SU-DHL-6 (cell line): ENCODE measurements around the gene PLEKHA7.

Experiments used
- H2AFZ ChIP-seq: fragments of 200-600 bp; sonication (generic); 2 replicates; pipeline ENCODE4 v1.6.1; 2014; ENCODE audit warnings: low read depth, mild to moderate bottlenecking, moderate library complexity, mixed read lengths, antibody characterized with exemption, low read length; ENCODE audit not compliant: severe bottlenecking
- H3F3A ChIP-seq: fragments of 200-600 bp; shearing (Covaris generic); 2 replicates; pipeline ENCODE4 v1.6.0; 2016; ENCODE audit warnings: antibody characterized with exemption, mild to moderate bottlenecking; ENCODE audit not compliant: insufficient read depth
- H3K27ac ChIP-seq: fragments of 200-600 bp; sonication (generic); 2 replicates; pipeline ENCODE4 v1.5.1; 2016; ENCODE audit warnings: low read depth, mild to moderate bottlenecking, low read length, moderate library complexity, mixed read lengths
- H3K27me3 ChIP-seq: fragments of 200-600 bp; sonication (generic), shearing (Covaris generic); 2 replicates; pipeline ENCODE4 v1.6.0; 2014; ENCODE audit warnings: mild to moderate bottlenecking, low read length
- H3K36me3 ChIP-seq: fragments of 200-600 bp; sonication (generic); 2 replicates; pipeline ENCODE4 v1.6.1; 2014; ENCODE audit warnings: mild to moderate bottlenecking, low read length, mixed read lengths
- H3K4me2 ChIP-seq: fragments of 300-600, 200-600 bp; shearing (Covaris generic), sonication (generic); 2 replicates; pipeline ENCODE4 v1.6.0; 2014; ENCODE audit warnings: low read length, low read depth, mild to moderate bottlenecking; ENCODE audit not compliant: poor library complexity, severe bottlenecking
- H3K4me3 ChIP-seq: fragments of 200-600 bp; sonication (generic); 2 replicates; pipeline ENCODE4 v1.5.1; 2014; ENCODE audit warnings: antibody characterized with exemption, low read length, mild to moderate bottlenecking, mixed read lengths; ENCODE audit not compliant: insufficient read depth, poor library complexity, severe bottlenecking
- H3K79me2 ChIP-seq: fragments of 200-600 bp; sonication (generic); 2 replicates; pipeline ENCODE4 v1.6.1; 2014; ENCODE audit warnings: mild to moderate bottlenecking, low read length, moderate library complexity; ENCODE audit not compliant: insufficient read depth
- H3K9ac ChIP-seq: fragments of 200-600 bp; sonication (generic); 2 replicates; pipeline ENCODE4 v1.7.0; 2014; ENCODE audit warnings: mild to moderate bottlenecking, low read length
- H3K9me2 ChIP-seq: fragments of 200-600 bp; sonication (generic); replicated peaks from 2 replicates; pipeline ENCODE4 v1.6.1; 2014; ENCODE audit warnings: low read length; ENCODE audit not compliant: insufficient read depth
- H3K9me3 ChIP-seq: fragments of 200-600 bp; sonication (generic); 2 replicates; pipeline ENCODE4 v1.6.1; 2014; ENCODE audit warnings: low read length, mixed read lengths; ENCODE audit not compliant: insufficient read depth
- H4K20me1 ChIP-seq: fragments of 200-600 bp; sonication (generic); 2 replicates; pipeline ENCODE4 v1.6.1; 2014; ENCODE audit warnings: low read depth, mild to moderate bottlenecking, antibody characterized with exemption, low read length, moderate library complexity, mixed read lengths
- EZH2phosphoT487 ChIP-seq: fragments of 200-600 bp; sonication (generic), shearing (Covaris generic); conservative IDR thresholded peaks from 2 replicates; pipeline ENCODE4 v1.6.1; 2018; ENCODE audit warnings: mild to moderate bottlenecking, antibody characterized with exemption, low read length, moderate library complexity, mixed read lengths
- TF ChIP-seq, protein P1 (sequence below): fragments of 200-600 bp; sonication (generic); IDR thresholded peaks from one replicate; pipeline ENCODE4 v1.5.1; 2017; ENCODE audit warnings: antibody characterized with exemption, mild to moderate bottlenecking, low read length, moderate library complexity; ENCODE audit not compliant: insufficient read depth, poor library complexity, severe bottlenecking

Gene PLEKHA7

DNA sequence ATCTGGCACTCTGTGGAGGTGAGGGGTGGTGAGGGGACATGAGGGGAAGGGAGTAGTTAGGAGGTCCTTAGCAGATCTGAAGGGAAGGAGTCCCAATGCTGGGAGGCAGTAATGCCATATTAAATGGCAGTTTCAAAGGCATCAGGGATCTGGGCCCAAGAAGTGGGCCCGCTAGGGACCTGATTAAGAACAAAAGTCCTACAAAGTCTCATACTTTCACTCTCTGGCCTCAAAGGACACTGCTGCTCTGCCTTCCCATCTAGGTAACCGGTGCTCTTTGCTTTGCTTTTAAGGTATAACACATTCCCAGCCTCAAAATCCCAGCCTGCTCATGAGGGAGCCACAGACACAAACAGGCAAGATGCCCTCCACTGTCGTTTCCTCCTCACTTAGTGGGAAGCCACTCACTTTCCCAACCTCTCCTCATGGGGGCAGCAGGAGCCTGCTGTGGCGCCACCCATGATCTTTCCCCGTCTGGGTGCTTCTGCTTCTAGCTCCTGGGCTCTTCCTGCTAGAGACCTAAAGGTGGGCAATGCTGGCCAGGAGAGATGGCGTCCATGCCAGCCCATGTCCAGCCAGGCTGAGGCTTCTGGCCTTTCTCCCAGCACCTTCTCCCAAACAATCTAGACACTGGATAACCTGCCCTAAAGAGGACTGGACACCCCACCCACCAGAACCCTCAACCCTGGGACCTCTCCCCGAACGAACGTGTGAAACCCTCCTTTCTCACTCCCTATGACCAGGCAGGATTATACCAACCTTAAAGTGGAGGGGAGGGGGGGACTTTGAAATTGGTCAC, 68.3 kb downstream of the PLEKHA7 start:
- H3K9me3 ChIP-seq = no peaks in the 10 kb centered on the region
- no peaks in the 10 kb centered on the region for H3K27me3 ChIP-seq
- H3K9me2 ChIP-seq = no peaks in the 10 kb centered on the region
- no peak overlapping the region for H3K27ac ChIP-seq
- H3K4me2 ChIP-seq = no peak overlapping the region
- TF ChIP-seq, protein P1, sequence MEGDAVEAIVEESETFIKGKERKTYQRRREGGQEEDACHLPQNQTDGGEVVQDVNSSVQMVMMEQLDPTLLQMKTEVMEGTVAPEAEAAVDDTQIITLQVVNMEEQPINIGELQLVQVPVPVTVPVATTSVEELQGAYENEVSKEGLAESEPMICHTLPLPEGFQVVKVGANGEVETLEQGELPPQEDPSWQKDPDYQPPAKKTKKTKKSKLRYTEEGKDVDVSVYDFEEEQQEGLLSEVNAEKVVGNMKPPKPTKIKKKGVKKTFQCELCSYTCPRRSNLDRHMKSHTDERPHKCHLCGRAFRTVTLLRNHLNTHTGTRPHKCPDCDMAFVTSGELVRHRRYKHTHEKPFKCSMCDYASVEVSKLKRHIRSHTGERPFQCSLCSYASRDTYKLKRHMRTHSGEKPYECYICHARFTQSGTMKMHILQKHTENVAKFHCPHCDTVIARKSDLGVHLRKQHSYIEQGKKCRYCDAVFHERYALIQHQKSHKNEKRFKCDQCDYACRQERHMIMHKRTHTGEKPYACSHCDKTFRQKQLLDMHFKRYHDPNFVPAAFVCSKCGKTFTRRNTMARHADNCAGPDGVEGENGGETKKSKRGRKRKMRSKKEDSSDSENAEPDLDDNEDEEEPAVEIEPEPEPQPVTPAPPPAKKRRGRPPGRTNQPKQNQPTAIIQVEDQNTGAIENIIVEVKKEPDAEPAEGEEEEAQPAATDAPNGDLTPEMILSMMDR = peak; percentile 45
- TF ChIP-seq EZH2phosphoT487 = no peak
- H3K4me3 ChIP-seq = no peak overlapping the region
- no peak overlapping the region for H3K9ac ChIP-seq
- H3K36me3 ChIP-seq = no peaks in the 10 kb centered on the region
- peak overlapping the region; percentile 22 for H2AFZ ChIP-seq
- H3K79me2 ChIP-seq = no peaks in the 10 kb centered on the region
- no peaks in the 10 kb centered on the region for H3F3A ChIP-seq
- H4K20me1 ChIP-seq = no peaks in the 10 kb centered on the region

DNA sequence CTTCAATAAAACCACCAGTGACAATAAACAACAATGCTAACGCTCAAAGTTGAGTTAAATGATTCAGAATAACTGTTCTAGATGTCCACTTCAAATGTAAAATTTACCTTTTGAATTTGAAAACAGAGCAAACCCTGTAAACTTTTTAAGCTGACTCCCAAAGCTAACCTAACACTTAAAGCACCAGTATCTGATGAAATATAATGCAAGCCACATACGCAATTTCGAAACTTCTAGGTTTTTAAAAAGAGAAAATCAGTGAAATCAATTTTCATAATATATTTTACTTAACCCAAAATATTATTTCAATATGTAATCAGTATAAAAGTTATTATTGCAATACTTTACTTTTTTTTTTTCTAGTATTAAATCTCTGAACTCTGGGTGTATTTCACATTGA, 71.3 kb downstream of the PLEKHA7 start:
- no peak overlapping the region for H3K4me3 ChIP-seq
- no peaks in the 10 kb centered on the region for H3K27me3 ChIP-seq
- H2AFZ ChIP-seq = no peak overlapping the region
- H3K79me2 ChIP-seq = no peaks in the 10 kb centered on the region
- no peaks in the 10 kb centered on the region for H3K9me3 ChIP-seq
- TF ChIP-seq, protein P1 = no peak
- TF ChIP-seq EZH2phosphoT487 = no peak
- no peaks in the 10 kb centered on the region for H3K9me2 ChIP-seq
- no peaks in the 10 kb centered on the region for H3F3A ChIP-seq
- no peak overlapping the region for H3K27ac ChIP-seq
- H3K9ac ChIP-seq = no peak overlapping the region
- H4K20me1 ChIP-seq = no peaks in the 10 kb centered on the region
- H3K36me3 ChIP-seq = no peaks in the 10 kb centered on the region
- no peak overlapping the region for H3K4me2 ChIP-seq

DNA sequence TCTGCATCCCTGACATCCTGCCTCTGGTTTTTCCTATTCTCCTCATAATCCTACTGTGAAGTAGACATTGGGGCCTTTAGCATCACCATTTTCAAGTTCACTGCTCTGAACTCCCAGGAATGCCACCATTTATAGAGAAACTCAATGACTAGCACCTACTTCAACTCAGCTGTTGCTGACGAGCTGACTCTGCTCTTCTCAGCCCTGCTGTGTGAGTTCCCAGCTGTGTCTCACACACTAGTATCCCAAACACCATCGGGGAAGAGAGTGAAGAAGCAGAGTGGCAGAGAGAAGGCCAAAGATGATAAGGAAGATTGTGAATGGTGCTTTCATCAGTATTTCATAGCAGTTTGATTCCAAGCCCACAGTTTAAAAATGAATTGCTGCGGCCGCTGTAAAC, 71.9 kb downstream of the PLEKHA7 start:
- Histone ChIP-seq H3K36me3 (no peaks in the 10 kb centered on the region), H3K79me2 (no peaks in the 10 kb centered on the region), H3F3A (no peaks in the 10 kb centered on the region), H3K27ac (no peak overlapping the region), H3K4me3 (no peak overlapping the region), H3K27me3 (no peaks in the 10 kb centered on the region), H2AFZ (no peak overlapping the region), H4K20me1 (no peaks in the 10 kb centered on the region), H3K9me3 (no peaks in the 10 kb centered on the region), H3K4me2 (no peak overlapping the region), H3K9ac (no peak overlapping the region), H3K9me2 (no peaks in the 10 kb centered on the region)
- TF ChIP-seq, protein P1 = no peak
- no peak for TF ChIP-seq EZH2phosphoT487
